Activated CD8-positive, alpha-beta memory T cell treated with anti-CD3 and anti-CD28 coated beads, Interleukin-2, amount 50 U/mL, for 1 hour (primary cell): ENCODE results near the gene CLIP2.
"Not testable (repeated sequence)": the region's sequence is repeated elsewhere in the genome, so short reads cannot be mapped to it uniquely, and the experiment has no call there.

ENCODE experiments used
- DNase-seq: peaks from one replicate; pipeline ENCODE4 v3.0.0-alpha.2; 2020; ENCODE audit errors: extremely low read depth

Gene CLIP2

DNA sequence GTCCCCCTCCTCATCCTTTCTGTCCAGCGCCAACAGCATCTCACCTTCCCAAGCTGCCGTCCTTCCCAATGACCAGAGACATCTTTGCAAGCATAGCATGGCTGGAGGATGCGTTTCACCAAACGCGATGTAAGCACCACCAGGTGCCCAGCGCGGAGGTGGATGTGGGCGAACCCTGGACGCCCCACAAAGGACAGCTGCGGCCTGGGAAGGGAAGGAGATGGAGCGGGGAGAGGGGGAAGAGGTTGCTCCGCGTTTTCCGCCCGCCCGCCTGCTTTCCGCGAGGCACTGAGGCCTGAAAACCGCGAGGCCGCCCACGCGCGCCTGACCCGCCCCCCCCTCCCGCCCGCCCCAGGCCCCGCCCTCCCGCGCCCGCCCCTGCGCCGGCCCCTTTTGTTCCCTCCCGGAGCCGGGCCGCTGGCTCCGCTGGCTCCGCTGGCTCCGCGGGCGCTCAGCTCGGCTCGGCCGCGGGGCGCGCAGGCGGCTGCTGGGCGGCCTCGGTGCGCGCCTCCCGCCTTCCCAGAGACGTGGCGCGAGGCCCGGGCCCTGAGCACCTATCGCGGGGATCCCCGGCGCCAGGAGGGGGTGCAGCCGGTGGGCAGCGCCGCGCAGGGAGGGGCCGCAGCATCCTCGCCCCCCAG is at the start of gene CLIP2:
Gene CLIP2 (plus strand): TSS at position 390 of the 641 bp plus-strand sequence. CDS start 28,140 bp downstream, outside the sequence.
- DNase-seq = peak; percentile 32

DNA sequence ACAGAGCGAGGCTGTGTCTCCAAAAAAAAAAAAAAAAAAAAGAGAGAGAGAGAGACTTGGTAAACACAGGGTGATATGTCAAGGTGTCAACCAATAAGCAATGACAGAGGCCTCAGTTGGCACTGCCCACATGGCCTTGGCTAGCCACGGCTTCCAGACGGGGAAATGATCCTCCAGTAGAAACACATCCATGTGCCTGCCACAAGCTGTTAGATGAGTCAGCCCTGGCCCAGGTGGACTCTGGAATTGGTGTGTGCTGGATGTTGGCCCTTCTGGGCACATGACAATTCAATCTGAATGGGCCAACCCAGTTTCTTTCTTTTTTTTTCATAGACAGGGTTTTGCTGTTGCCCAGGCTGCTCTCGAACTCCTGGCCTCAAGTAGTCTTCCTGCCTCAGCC is 48.7 kb upstream of the CLIP2 start:
- DNase-seq = no peak

GRCh38 chr7:74242122-74242443 is 47.1 kb upstream of the CLIP2 start:
- DNase-seq = no peak

DNA sequence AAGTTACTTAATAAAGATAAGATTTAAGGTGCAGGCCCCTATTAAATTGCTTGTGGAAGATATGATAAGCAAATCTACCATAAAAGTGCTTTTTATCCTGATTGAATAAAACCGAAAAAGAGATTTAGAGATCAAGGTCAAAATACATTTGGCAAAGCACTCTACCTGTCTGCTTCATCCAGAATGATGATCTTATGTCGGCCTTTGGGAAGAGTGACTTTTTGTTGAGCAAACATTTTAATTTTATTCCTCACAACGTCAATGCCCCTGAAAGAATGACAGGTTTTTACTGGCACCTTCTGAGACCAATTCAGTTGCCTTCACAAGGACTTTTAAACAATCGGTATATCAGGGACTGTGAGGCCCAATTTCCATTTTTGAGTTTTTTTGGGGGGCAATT is 42.7 kb upstream of the CLIP2 start:
- no peak for DNase-seq

GRCh38 chr7:74248156-74248555 is 41.1 kb upstream of the CLIP2 start:
- no peak for DNase-seq

- not testable (repeated sequence) for DNase-seq
Measured at GRCh38 chr7:74249058-74249457, 40.1 kb upstream of the CLIP2 start.

DNA sequence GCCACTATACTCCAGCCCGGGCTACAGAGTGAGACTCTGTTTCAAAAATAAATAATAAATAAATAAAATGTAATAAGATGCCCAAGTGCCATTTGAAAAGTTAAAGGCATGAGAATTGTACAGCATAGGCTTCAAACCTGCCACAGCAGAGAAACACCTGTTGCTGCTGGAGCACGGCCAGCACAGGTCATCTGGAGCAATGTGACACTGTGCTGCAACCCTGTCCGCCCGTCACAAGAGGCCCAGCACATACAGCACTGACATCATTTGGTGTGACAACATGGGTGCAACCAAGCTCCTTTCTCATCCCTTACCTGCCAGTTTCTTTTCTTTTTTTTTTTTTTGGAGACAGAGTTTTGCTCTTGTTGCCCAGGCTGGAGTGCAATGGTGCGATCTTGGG is 36.3 kb upstream of the CLIP2 start:
- no peak for DNase-seq

DNA sequence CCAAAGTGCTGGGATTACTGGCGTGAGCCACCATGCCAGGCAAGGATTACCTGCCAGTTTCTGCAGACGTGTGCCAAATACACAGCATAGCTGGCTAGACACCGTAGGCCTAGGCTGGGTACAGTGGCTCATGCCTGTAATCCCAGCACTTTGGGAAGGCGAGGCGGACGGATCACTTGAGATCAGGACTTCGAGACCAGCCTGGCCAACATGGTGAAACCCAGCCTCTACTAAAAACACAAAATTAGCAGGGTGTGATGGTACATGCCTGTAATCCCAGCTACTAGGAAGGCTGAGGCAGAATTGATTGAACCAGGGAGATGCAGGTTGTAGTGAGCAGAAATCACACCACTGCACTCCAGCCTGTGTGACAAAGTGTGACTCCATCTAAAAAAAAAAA is 35.9 kb upstream of the CLIP2 start:
- no peak for DNase-seq

DNA sequence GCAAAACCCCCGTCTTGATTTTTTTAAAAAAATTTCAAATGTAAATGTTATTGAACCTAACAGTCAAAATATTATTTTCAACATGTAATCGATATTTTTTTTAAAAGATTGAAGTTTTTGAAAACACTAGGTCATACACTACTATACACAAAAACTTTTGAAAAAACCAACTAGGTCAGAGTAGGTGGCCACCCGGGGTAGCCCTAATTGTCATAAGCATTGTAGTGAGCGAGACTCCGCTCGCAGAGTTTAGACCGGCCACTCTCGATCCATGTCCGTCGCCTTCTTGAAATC is 35.4 kb upstream of the CLIP2 start:
- no peak for DNase-seq

DNA sequence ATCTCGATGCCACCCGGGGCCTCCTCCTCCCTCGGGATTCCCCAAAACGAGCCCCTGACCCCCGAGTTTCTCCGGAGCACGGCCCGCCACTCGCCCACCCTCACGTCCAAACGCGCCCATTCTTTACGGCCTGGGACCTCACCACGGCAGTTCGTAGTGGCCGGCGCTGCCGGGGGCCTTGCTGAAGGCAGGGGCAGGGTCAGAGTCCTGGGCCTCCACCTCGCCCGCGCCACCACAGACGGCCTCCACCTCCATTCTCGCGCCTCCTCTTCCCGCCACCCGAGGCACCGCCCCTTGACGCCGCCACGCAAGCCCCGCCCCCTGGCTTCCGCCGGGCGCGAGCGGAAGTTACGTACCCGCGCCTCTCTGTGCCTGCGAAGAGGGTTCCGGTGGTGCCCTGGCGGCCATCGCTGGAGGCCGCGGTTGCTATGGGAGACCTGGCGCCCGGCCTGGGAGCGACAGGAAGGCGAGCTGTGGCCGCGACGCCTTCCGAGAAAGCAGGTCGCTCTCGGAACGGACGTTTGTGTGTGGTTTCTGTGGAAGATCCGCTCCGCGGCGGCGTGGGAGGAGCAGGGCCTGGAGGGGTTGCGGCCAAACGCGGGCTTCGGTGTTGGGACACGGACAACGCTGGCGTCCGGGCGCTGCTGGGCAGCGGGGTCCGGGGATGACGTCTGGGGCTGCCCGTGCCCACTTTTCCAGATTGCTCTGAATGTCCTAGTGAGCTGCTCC is 34.9 kb upstream of the CLIP2 start, which contains the start of gene RFC2:
Gene RFC2 (minus strand): TSS at position 271 of the 729 bp plus-strand sequence. CDS start 16 bp downstream, at position 255.
- DNase-seq = peak; percentile 73

GRCh38 chr7:74254858-74255379 is 34.3 kb upstream of the CLIP2 start:
- no peak for DNase-seq

- DNase-seq = not testable (repeated sequence)
Measured at GRCh38 chr7:74255461-74255860, 33.7 kb upstream of the CLIP2 start.

- DNase-seq = no peak
Measured at GRCh38 chr7:74256491-74257408, 32.5 kb upstream of the CLIP2 start.

DNA sequence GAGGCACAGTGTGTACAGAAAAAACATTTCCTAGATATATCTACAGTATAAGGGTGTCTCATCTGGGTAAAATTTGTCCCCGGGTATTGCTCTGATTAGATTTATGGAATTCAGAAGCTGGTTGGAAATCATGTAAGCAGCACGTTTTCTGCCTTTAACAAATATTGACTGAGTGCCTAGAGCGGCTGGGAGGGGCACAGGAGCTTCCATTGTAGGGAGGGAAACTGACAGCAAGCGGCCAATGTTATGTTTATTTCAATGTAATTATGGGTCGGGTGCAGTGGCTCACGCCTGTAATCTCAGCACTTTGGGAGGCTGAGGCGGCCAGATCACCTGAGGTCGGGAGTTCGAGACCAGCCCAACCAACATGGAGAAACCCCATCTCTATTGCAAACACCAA is 30.6 kb upstream of the CLIP2 start:
- DNase-seq = no peak

DNA sequence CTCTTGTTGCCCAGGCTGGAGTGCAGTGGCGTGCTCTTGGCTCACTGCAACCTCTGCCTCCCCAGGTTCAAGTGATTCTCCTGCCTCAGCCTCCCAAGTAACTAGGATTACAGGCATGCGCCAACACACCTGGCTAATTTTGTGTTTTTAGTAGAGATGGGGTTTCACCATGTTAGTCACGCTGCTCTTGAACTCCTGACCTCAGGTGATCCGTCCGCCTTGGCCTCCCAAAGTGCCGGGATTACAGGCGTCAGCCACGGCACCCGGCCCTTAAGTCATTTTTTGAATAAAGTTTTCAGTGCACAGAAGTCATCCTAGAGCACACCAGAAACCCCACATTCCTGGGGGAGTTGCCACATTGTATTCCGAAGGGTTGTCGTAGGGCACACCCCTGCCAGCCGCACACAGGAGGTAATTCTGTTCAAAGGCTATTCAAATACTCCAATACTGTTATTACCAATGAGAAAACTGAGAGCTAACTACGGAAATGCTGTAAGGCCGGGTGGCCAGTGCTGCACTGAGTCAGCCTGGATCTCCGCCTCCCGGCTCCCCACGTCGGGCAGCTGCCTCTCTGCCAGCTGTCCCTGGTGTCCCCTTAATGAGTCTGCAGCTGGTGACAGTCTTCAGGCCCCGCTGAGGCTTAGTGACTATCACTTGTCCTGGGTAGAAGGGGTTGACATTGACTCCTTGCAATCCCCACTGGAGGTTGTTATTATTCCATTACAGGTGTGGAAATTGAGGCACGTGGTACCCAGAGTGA is 26.4 kb upstream of the CLIP2 start:
- no peak for DNase-seq

GRCh38 chr7:74263399-74264120 is 25.6 kb upstream of the CLIP2 start:
- DNase-seq = no peak

- no peak for DNase-seq
Measured at GRCh38 chr7:74266191-74266963, 22.8 kb upstream of the CLIP2 start.

DNA sequence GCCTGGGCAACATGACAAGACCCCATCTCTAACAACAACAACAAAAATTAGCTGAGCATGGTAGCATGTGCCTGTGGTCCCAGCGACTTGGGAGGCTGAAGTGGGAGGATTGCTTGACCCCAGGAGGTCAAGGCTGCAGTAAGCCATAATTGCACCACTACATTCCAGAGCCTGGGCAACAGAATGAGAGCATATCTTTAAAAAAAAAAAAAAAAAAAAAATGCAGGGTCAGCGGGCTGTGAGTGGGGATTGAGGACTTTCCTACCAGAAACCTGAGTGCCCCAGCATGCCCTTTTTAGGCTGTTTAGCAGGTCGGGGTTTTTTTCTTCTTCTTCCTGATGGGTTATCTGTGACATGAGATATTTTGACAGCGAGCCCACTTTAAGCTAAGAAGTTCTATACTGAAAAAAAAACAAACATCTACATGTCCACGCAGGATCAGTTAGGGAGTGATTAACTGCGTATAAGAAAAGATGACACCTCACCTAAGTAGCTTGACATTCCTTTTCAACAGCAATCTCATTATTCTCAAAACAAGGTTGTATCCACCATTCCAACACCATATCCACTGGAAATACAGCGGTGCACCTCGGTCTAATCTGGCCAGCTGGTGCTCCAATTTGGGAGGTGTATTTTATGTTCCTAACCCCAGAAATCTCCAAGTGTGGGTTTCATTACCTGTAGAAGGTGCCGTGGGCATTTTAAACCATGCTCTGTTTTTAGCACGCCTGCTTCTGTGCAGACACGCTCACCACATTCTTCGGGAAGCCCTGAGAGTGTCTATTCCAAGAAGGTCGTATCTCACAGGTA is 21.2 kb upstream of the CLIP2 start:
- DNase-seq = no peak

- no peak for DNase-seq
Measured at GRCh38 chr7:74269757-74270277, 19.4 kb upstream of the CLIP2 start.
